GM10266 (cell line): ENCODE results near the gene MAP1LC3C.

Source experiments
- DNase-seq: peaks from one replicate; pipeline ENCODE4 v3.0.0; 2012; ENCODE audit errors: extremely low spot score
- CTCF ChIP-seq: IDR thresholded peaks from 2 replicates; pipeline ENCODE4 v1.5.1; 2012; ENCODE audit warnings: mild to moderate bottlenecking, low read depth; ENCODE audit not compliant: control insufficient read depth, insufficient read depth; ENCODE audit errors: missing control alignments

The MAP1LC3C gene

GRCh38 chr1:242019018-242019417 is 20.1 kb upstream of the MAP1LC3C start:
- DNase-seq, result no peak
- TF ChIP-seq CTCF, result no peak

GRCh38 chr1:242017580-242018233 is 18.8 kb upstream of the MAP1LC3C start:
- TF ChIP-seq CTCF, result peak; percentile 71
- DNase-seq, result peak; percentile 56

- no peak for TF ChIP-seq CTCF
Observed at GRCh38 chr1:242016479-242016878, 17.6 kb upstream of the MAP1LC3C start.

GRCh38 chr1:242011894-242012660 is 13.2 kb upstream of the MAP1LC3C start:
- DNase-seq, result no peak
- no peak for TF ChIP-seq CTCF

More at GRCh38 chr1:242016479-242016878, 17.6 kb upstream of the MAP1LC3C start:
- no peak for DNase-seq

GRCh38 chr1:242008826-242009495 is 10.1 kb upstream of the MAP1LC3C start:
- DNase-seq, result no peak
- TF ChIP-seq CTCF, result no peak

- DNase-seq, result no peak
- no peak for TF ChIP-seq CTCF
Observed at GRCh38 chr1:242006976-242007375, 8.1 kb upstream of the MAP1LC3C start.

- TF ChIP-seq CTCF, result no peak
- DNase-seq, result no peak
Observed at GRCh38 chr1:242005866-242006535, 7.1 kb upstream of the MAP1LC3C start.
